Panc1 (cell line): Measurements from ENCODE around the gene TOGARAM2. TPM values are rescaled to one million over a fixed set of nuclear protein-coding genes. Genes with fewer than 3 reads are reported as not detected.

Source experiments
- ATAC-seq: fragments of 200-7000 bp; cut with Tn5 transposase; 2 replicates; pipeline ENCODE4 v1.9.1; 2020; ENCODE audit warnings: mild to moderate bottlenecking, moderate library complexity
- BruUV-seq: library from RNA; stranded (reverse); fragments of 400-500 nt; replicated peaks from 2 replicates; lab custom pipeline; 2021; lab: Mats Ljungman, UMichigan
- CTCF ChIA-PET: fragments of 300-600 bp; sonication (Branson Sonifier 250); formaldehyde crosslinking; loops from one replicate; lab custom pipeline; 2022; ENCODE audit warnings: antibody characterized with exemption; lab: Charles Lee
- POLR2A ChIA-PET: fragments of 300-600 bp; sonication (Branson Sonifier 250); formaldehyde crosslinking; loops from one replicate; lab custom pipeline; 2022; ENCODE audit warnings: antibody characterized with exemption; lab: Charles Lee
- DNase-seq: peaks from one replicate; pipeline ENCODE4 v3.0.0-alpha.2; 2010; ENCODE audit warnings: low read depth, low spot score
- H3K27ac ChIP-seq: 2 replicates; pipeline ENCODE4 v1.5.1; 2011; ENCODE audit warnings: mild to moderate bottlenecking, low read length, inconsistent platforms
- H3K27me3 ChIP-seq: fragments of 200-500 bp; sonication (Bioruptor generic); 2 replicates; pipeline ENCODE4 v1.6.0; 2014; ENCODE audit warnings: low read length, inconsistent platforms; ENCODE audit not compliant: control insufficient read depth, insufficient read depth
- H3K36me3 ChIP-seq: fragments of 200-500 bp; sonication (Bioruptor generic); 2 replicates; pipeline ENCODE4 v1.5.1; 2014; ENCODE audit warnings: inconsistent platforms, mild to moderate bottlenecking, low read length, moderate library complexity; ENCODE audit not compliant: control insufficient read depth, insufficient read depth
- H3K4me1 ChIP-seq: 2 replicates; pipeline ENCODE4 v1.5.1; 2011; ENCODE audit warnings: inconsistent platforms, mild to moderate bottlenecking, low read length, moderate library complexity; ENCODE audit not compliant: control insufficient read depth, insufficient read depth
- H3K4me3 ChIP-seq, 2 experiments: 2 replicates each; pipeline ENCODE4 v1.5.1; 2011 to 2012; ENCODE audit warnings: low read depth in 2 of 2, low read length in 2 of 2, mild to moderate bottlenecking in 2 of 2, inconsistent platforms in 1 of 2, moderate library complexity in 1 of 2
- H3K9me3 ChIP-seq: fragments of 200-500 bp; sonication (Bioruptor generic); 2 replicates; pipeline ENCODE4 v1.5.1; 2014; ENCODE audit warnings: low read depth, mild to moderate bottlenecking, inconsistent platforms, low read length, moderate library complexity; ENCODE audit not compliant: control insufficient read depth, insufficient read depth
- CTCF ChIP-seq: fragments of 450-650 bp; IDR thresholded peaks from 2 replicates; pipeline ENCODE4 v1.5.1; 2017; ENCODE audit warnings: mild to moderate bottlenecking
- POLR2AphosphoS5 ChIP-seq: IDR thresholded peaks from 2 replicates; pipeline ENCODE4 v1.6.1; 2012; ENCODE audit warnings: mild to moderate bottlenecking, low read depth, low read length, moderate library complexity
- REST ChIP-seq, 2 experiments: IDR thresholded peaks; 2 replicates each; pipeline ENCODE4 v1.6.1; 2011 to 2012; ENCODE audit warnings: low read depth in 2 of 2, control low read depth in 1 of 2, low read length in 1 of 2, mild to moderate bottlenecking in 1 of 2, moderate library complexity in 1 of 2; ENCODE audit not compliant: insufficient read depth in 1 of 2
- SIN3A ChIP-seq: IDR thresholded peaks from 2 replicates; pipeline ENCODE4 v1.6.1; 2012; ENCODE audit warnings: low read depth, mild to moderate bottlenecking, low read length, moderate library complexity, borderline replicate concordance; ENCODE audit not compliant: insufficient read depth
- TCF7L2 ChIP-seq: IDR thresholded peaks from 2 replicates; pipeline ENCODE4 v1.6.1; 2011; ENCODE audit warnings: mild to moderate bottlenecking, low read depth, low read length, inconsistent platforms
- in situ Hi-C: cut with HindIII; loops from 2 replicates; pipeline ENCODE4 v1.10.0; 2016; ENCODE audit warnings: low sequenced_read_pairs, low pct_unique_long_range_greater_than_20kb
- intact Hi-C: fragments of 100-400 bp; cut with micrococcal nuclease; formaldehyde crosslinking; loops from one replicate; pipeline ENCODE4 v1.10.0; 2022; ENCODE audit not compliant: unreplicated experiment
- total RNA-seq: library from RNA; stranded (reverse); gene quantifications from one replicate; pipeline ENCODE4 v1.2.1, GENCODE V29; 2021; ENCODE audit not compliant: unreplicated experiment

TOGARAM2 gene
- total RNA-seq, 1 experiment from 2014 or later = 0.44 TPM

DNA sequence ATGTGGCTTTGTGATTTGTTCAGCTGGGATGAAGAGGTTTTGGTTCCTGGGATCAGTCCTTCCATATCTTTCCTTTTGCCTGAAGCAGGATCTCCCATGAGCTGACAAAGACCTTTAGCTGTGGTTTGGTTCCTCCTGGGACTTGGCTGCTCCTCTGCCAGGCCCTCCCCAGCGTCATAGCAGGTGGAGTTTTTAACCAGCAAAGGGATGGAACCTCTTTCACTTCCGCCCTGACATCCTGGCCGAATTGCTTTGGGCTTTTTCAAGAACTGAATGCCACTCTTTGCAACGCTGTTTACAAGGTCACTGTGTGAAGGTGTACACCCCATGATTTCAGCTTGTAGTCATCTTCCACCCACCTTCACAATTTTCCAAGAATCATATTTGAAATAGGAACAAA is 92.8 kb downstream of the TOGARAM2 start:
- Histone ChIP-seq H3K27me3 (no peaks in the 10 kb centered on the region), H3K4me3 (no peak overlapping the region), H3K9me3 (no peaks in the 10 kb centered on the region), H3K36me3 (no peaks in the 10 kb centered on the region), H3K27ac (no peak overlapping the region), H3K4me1 (no peaks in the 10 kb centered on the region)
- intact Hi-C loops = no loop called here
- in situ Hi-C loops = no loop called here
- CTCF ChIA-PET = no interaction called here
- TF ChIP-seq POLR2AphosphoS5 = no peak
- no peak for TF ChIP-seq REST (IDR thresholded peaks at IDR 0.05; ENCODE audit: insufficient read depth in 1 of 2, low read depth in 2 of 2, low read length in 1 of 2)
- POLR2A ChIA-PET = no interaction called here
- DNase-seq = no peak
- no TSS peak for BruUV-seq
- no peak for ATAC-seq

DNA sequence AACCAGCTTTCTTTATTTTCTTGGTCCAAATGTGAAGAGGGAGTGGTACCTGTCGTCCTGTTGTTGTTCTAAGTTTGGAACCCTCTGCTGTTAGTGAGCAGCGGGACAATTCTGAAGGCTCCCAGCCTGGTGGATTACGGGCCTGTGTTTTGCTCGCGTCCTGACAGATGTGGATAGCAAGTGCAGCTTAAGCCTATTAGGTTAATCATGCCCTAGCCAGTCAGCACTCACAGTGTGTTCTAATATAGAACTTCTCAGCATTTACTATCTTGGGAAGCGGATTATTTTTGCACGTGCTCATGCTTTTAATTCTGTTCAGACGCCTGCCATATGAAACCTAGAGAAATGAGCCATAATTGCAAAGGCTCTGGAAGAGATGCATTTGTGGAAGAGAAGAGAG is 93.3 kb downstream of the TOGARAM2 start, which contains the start of gene PCARE:
Gene PCARE, minus strand, starts transcription at position 113 of the 400 bp plus-strand sequence. CDS start 262 bp downstream, outside the sequence.
- CTCF ChIA-PET = no interaction called here
- no peak for ATAC-seq
- H3K4me3 ChIP-seq = no peak within 1 kb of the TSS
- DNase-seq = no peak
- intact Hi-C loops (no loop called here), in situ Hi-C loops (no loop called here)
- no TSS peak for BruUV-seq
- no peaks in the 10 kb centered on the region for H3K36me3 ChIP-seq
- peaks cover 3% of the 10 kb centered on the region; the same call in 1 of the 2 replicates for H3K9me3 ChIP-seq
- POLR2A ChIA-PET = interaction anchor here (0.6 kb wide), 1 partner anchor 165 kb away, joined by 4 read pairs; no protein-coding TSS in a partner anchor
- no peaks in the 10 kb centered on the region for H3K27me3 ChIP-seq
- H3K4me1 ChIP-seq = no peaks in the 10 kb centered on the region
- TF ChIP-seq POLR2AphosphoS5 = no peak
- no peak for TF ChIP-seq CTCF
- TF ChIP-seq REST (IDR thresholded peaks at IDR 0.05; ENCODE audit: insufficient read depth in 1 of 2, low read depth in 2 of 2, low read length in 1 of 2) = no peak
- TF ChIP-seq TCF7L2 = no peak
- TF ChIP-seq SIN3A = no peak
- H3K27ac ChIP-seq = no peak within 1 kb of the TSS
